Dedifferentiated amniotic fluid mesenchymal stem cell (primary cell): ENCODE data around the gene KDM5A.

Source experiments
- DNase-seq: peaks from one replicate; pipeline ENCODE4 v3.0.0-alpha.2; 2016; ENCODE audit errors: extremely low spot score

Gene KDM5A

DNA sequence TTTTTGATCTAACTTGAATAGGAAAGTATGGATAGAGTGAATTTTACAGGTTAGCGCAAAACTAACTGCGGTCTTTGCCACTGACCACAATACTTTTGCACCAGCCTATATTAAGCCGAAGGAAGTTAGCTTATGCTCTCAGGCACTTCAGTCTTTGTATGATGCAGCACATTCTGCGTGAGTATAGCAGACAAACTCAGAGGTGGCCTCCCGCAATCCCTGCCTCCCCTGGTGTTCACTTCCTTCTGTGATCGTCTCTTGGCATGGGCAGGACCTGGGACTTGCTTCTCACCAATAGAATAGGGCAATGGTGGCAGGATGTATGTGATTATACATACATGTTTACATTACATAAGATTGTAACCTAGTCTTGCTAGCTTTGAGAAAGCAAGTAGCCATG is 116.2 kb downstream of the KDM5A start:
- no peak for DNase-seq

DNA sequence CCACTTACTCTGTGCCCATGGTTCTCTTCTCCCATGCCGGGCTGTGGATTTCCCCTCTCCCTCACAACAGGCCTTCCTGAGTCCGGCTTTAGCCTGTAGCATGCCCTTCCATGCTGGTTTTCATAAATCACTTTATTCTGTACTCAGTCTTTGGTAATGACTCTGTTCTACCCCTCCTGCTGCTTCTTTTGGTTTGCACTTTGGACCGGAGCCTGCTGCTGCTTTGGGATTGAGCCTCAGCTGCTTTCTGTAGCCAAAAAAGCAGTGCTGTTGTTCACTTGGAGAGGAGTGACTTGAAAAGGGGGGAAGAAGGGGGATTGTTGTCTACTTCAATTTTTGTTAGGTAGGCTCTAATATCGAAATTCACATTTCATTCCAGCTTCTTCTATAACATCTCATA is 118.0 kb downstream of the KDM5A start:
- no peak for DNase-seq

DNA sequence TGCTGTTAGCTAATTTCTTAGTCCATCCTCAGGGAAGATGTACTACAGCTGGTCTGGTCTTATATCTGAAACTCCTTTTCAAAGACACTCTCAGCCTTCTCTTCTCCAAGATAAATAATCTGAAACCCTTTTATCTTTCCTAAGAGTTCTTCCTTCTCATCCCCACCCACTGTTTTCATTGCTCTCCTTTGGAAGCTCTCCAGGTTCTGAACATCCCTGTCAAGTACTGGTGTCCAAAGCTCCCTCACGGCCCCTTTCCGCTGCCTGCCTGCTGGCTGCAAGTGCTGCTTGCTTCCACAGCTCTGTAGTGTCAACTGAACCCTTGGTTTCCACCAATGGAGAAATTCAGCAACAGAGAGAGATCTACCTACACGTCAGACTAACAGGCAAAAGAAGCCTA is 119.9 kb downstream of the KDM5A start:
- no peak for DNase-seq

DNA sequence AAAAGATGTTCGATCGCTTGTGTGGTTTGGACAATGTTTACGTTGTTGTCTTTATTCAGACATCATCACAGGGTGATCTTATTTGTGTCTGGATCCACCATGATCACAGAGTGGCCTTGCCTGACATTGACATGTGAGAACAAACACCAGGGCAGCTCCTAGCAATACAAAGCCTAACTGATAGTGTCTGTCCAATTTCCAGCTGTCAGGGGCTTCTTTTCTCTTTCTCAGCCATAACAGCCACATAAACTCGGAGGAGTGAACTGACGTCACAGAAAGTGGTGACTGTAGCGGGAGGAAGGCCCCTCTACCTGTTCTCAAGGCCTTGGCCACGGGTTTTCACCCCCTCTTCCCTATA is 120.7 kb downstream of the KDM5A start:
- no peak for DNase-seq

DNA sequence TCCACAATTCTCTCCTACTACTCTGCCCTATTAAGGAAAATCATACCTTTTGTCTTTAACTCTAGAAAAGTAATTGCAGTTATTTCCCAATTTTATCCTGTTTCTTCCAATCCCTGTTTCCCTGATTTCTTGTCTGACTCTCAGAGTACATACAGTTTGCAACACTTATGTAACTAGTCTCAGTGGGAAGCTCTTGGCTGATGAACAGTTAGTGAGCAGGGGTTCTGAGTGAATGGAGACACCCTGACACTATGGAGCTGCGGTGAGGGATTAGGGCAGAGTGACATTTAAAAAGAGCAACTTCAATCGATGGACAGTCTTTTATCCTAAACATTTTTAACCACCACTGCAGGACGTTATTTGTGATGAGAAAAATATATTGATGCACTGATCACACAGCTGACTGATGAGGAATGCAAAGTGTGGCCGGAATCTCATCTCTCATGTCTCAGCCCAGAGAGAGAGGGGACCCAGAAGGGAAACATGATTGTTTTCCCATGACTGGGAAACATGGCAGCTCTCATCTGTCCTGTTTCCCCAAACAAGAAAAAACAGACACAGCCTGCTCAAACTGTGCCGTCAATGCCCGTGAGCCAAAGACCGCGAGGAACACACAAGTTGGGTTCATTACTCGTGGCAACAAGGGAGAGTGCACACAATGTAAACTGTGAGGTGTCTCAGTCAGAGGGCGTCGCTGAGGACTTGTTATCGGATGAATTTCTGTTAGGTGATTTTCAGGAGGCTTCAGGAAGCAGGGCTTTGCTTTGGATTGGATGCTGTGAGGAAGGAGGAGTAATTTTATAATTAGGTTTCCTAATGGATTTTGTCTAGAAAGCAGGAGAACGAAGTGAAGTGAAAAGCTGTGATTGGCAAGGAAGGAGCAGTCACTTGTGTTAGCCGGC is 121.3 kb downstream of the KDM5A start:
- no peak for DNase-seq

DNA sequence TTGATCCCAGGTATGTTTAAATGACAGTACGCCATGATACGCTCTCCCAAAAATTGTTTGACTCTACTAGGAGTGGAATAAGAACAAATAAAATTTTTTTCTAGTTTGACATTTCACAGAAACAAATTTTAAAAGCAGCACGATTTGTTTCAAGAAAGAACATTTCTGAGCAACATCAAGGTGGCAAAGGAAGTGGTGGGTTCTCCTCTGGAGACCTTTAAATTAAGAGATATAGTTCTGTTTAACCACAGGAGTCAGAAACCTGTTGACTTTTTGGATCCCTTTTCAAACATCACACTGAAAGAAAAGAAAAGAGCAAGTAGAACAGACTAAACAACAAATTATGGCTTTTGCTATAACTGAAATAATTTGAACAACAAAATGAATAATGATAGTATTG is 124.0 kb downstream of the KDM5A start:
- no peak for DNase-seq

DNA sequence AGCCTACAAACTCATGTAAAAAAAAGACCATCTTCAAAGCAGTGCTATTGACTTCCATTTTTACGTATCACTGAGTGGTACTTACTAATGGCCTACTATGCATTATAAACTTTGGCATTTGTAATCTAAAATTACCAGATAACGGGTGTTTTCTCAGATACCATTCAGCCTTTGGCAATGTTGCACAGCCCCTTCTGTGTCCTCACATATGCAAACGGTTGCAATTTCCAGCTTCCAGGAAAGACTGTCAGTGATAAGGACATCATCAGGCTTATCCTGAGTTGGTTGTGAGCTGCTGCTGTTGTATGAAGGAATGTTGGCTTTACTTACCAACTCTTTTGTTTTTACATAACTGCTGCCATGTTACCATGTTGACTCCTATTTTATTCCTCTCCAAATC is 124.9 kb downstream of the KDM5A start:
- DNase-seq: no peak

DNA sequence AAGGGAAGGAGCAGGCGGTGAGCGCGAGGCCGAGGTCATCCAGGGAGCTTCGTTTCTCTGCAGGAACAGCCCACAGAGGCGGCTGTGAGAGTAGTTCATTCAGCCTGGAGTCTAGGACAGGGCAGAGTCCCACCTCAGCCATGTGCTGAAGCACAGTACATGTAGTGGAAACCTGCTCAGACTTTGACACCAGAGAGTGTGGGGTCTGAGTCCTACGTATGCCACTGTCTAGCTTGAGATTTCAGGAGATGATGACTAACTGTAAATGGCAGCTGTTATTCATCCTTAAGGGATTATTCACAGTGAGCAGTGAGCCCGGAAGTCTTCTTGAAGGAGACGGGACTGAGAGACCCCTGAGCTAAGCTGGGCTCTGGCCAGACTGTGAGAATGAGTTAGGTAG is 125.5 kb downstream of the KDM5A start:
- DNase-seq: no peak

DNA sequence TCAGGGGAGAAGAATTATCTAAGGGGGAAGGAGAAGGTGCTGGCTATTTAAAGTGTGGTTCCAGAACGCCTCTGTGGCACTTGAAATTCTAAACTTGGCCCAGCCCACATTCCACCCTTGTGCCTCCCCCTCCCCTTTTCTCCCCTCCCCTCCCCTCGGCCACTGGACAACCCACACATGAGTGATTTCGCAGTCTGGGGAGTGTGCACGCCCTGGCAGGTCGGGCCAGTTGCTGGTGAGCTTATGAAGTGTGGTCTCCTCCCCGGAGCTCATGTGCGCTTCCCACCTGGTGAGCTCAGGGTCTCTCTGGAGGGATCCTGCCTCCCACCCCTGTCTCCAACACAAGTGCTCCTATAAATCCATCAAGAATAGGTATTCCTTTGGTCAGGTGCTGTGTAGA is 126.3 kb downstream of the KDM5A start, which contains the start of gene SLC6A13:
SLC6A13 (minus strand) TSS at position 20 of the 400 bp plus-strand sequence. CDS start 2,784 bp downstream, outside the sequence.
- no peak for DNase-seq

DNA sequence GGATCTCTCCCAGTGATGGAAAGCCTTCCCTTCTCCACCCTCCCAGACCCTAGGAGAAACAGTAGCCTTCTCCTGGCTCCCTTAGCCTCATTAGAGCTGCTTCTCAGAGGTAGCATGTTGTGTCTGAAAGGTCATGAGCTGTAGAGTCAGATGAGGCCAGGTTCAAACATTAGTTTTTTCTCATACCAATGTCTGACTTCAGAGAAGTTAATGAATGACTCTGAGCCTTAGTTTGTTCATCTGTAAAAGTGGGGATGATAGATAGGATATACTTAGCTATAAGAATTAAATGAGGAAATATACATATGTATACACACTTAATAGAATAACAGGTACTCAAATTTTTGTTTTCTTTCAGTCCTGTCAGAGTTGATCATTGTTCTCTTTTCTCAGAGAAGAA is 127.0 kb downstream of the KDM5A start:
- no peak for DNase-seq

DNA sequence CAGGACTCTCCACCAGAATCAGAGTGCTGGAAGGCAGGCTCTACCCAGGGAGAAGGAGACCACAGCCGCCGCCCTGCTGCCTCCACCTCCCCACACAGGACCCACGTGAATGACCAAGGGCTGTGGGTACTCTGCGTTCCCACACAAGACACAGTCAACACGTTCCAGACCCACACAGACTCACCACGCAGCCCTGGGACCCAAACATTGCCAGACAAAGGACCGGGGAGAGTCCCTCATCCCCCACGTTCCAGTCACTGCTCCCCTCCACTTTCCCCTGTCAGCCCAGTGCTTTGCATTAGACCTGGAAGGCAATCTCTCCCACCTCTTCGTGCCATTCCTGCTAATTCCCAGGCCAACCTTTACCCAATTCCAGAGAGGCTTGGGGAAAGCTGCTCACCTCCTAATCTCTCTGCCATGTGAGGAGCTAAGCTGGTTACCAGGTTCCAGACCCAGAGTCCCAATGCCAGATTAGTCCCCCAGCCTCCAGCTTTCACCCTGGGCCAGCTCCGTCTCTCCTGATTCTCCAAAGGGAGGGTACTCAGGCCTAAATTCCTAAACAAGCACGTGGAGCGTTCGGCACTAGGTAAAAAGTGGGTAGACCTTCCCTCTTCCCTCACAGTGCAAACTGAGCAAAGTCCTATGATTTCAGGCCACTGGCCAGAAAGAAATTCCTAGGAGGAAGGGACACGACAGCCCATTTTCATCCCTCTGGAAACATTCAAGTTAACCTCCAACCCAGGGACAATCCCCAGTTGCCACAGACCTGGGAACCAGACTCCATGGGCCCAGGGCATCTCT is 131.4 kb downstream of the KDM5A start:
- DNase-seq: no peak

DNA sequence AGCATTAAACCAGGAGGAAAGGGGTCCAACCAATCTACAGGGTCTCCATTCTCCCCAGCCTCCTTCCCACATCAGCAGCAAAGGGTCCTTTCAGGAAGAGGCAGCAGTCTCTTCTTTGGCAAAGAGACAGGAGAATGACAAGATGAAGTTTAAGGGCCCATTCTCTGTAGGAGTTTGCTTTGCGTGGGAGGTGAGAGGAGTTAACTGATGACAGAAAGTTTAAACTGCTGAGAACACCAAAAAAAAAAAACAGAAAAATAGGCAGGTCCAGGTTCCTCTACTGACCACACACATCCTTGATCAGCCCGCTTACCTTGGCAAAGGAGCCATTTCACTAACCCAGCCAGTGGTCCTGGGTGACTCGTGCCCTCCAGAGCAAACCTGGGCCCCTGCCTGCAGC is 132.2 kb downstream of the KDM5A start:
- DNase-seq: no peak

DNA sequence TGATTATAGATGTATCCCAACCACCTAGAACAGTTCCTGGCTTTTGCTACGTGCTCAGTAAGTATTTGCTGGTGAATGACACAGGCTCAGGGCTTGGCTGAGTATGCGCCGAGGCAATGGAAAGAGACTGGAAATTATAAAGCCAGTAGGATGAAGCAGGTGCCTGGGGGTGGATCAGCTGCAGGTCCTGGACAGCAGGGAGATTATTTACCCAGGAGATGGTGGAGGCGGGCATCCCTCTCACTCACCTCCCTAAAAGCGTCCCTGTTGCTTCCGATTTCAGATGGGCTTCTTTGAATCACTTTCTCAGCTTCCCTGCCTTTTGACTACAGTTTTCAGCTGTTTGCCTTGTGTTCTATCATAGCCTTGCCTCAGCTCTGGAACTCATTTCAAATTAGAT is 132.9 kb downstream of the KDM5A start:
- DNase-seq: no peak

DNA sequence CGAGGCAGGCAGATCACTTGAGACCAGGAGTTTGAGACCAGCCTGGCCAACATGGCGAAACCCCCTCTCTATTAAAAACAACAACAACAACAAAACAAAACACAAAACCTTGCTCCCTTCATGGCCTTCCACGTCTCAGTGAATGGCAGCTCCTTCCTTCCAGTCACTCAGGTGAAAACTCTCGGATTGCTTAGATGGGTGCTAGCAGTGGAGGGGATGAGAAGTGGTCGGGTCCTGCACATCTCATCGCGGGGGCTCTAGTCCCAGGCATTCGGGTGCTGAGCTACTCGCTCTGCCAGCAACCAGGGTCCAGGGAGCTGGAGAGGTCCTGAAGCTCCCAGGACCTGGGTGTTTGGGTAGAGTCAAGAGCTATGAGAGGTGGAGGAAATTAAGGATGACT is 134.2 kb downstream of the KDM5A start:
- DNase-seq: no peak

DNA sequence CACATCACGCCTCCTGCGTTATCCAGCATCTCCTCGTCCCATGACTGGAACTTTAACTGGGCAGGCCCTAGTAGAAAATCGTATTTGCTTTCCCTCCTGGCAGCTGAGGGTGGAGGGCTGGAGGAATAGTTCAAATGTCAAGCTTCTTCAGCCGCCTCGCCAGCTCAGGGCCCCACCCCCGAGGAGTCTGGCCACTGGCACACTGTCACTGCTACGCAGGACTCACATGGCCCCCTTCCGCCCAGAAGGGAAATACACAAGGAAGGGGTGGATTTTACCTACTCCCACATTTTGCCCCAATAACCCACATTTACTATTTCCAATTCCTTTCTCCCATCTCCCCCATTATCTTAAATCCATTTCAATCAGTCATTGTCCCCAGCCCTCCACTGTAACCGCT is 135.1 kb downstream of the KDM5A start:
- no peak for DNase-seq

DNA sequence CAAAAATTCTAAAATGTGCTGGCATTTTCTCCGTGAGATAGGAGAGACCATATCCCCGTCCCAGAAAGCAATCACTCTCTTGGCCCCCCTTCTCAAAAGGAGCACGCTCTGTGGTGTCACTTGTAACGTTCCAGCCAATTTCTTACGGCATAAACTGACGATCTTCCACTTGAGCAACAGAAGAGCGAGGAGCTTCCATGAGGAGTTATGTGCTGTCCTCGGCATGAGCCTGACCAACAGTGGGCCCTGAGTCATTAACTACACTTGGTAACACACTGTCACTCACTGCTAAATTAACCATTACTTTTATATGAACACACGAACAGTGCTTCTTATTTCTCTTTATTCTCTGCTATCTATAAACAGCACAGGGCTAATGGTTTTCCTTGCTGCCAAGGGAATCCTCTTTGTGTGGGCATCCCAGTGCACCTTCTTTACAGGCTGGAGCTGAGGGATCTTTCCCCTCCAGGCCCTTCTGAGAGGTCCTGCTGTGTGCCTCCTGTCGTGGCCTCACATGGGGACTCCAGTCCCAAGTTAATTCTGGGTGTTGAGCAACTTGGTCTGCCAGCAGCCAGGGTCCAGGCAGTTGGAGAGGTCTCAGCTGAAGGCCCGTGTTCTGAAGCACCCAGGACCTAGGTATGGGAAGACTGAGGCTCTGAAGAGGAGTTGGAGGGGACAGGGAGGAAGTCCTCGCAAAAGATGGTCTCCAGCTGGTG is 135.8 kb downstream of the KDM5A start:
- no peak for DNase-seq

DNA sequence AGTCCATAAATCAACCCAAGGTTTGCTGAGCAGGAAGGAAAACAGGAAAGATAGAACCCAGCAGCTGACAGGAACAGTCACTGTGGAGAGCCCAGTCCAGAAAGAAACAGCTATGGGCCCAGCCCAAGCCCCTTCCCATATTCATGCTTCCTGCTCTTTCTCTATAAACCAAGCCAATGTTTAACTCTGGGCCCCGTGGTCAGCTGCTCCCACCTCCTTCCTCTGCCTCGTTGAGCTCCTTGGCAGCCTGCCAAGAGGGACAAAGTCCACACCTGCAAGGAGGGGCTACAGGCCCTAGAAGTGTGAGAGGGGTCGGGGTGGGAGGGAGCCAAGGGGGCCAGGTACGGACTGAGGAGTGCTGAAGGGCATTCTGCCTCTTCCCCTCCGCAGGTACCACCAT is 136.5 kb downstream of the KDM5A start:
- no peak for DNase-seq

DNA sequence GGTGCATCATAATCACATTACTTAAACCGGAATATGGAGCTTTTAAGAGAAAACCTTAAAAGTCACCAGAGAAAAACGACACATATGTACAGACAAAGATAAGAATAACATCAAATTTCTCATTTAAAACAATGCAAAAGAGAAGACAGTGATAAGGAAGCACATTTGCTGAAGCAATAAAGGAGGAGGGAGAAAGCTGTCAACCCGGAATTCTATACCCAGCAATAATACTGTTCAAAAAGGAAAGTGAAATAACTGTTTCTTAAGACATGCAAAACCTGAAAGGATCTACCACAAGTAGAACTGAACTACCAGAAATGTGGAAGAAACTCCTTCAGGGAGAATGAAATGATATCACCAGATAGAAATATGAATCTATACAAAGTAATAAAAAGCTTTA is 141.8 kb downstream of the KDM5A start:
- DNase-seq: no peak

DNA sequence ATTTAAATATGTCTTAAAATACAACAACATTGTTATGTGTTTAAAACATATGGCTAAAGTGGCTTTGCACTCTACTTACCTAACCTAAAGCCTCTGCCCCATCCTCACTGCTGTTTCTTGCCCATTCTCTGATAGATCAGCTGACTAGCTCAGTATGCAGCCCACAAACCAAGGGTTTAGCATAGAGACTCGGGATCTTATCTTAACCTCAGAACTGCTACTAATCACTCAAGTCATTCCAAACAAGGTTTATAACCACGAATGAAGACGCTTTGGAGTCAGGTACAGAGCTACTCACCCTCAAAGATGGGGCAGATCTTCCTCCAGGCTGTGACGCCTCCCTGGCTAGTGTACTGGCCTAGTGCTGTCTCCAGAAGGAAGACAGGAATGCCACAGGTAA is 145.7 kb downstream of the KDM5A start:
- DNase-seq: no peak

DNA sequence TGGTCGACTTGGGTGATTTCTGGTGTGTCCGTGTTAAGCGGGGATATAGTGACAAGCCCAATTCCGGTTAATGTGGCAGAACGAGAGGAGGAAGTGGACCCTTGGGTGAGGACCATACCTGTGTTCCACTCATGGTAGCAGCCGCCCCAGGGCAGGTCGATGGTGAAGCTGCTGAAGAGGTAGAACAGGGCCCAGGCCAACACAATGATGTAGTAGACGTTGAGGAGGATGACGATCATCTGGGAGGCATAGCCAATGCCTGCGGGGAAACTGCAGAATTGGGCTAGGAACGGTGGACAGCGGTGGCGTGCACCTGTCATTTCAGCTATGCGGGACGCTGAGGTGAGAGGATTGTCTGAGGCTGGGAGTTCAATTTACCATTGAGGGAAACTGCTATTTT is 146.6 kb downstream of the KDM5A start:
- no peak for DNase-seq

DNA sequence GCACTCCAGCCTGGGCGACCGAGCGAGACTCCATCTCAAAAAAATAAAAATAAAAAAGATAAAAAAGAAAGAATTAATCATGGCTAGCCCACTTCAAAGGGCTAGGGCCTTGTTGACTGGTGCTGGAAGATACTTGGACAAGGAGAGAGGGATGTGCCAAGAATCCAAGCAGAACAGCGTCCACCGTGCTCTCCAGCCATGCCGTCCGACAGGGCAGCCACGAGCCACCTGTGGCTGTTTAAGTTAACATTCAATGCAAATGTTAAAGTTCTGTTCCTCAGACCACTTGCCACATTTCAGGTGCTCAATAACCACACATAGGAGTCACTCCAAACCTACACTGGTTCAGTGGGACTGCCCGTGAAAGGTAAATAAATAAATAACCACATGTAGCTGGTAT is 147.9 kb downstream of the KDM5A start:
- no peak for DNase-seq

DNA sequence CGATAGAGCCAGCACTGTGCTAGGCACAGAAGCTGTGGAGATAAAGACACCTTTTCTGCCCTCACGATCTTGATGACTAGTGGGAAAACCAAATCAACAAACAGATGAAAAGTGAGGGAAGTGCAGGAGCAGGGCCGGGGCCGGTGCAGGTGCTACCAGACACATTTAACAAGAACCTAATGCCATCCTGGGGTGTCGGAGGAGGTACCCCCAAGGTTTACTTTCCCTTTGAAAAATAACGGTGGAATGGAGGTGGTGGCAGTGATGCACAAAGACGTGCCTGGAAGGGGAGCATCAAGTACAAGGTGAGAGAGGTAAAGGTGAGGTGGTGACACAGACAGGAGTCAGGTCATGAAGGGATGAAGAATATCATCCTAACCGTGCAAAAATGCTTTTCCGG is 148.6 kb downstream of the KDM5A start:
- no peak for DNase-seq
